ENCODE results near the gene PDGFD.

DNA sequence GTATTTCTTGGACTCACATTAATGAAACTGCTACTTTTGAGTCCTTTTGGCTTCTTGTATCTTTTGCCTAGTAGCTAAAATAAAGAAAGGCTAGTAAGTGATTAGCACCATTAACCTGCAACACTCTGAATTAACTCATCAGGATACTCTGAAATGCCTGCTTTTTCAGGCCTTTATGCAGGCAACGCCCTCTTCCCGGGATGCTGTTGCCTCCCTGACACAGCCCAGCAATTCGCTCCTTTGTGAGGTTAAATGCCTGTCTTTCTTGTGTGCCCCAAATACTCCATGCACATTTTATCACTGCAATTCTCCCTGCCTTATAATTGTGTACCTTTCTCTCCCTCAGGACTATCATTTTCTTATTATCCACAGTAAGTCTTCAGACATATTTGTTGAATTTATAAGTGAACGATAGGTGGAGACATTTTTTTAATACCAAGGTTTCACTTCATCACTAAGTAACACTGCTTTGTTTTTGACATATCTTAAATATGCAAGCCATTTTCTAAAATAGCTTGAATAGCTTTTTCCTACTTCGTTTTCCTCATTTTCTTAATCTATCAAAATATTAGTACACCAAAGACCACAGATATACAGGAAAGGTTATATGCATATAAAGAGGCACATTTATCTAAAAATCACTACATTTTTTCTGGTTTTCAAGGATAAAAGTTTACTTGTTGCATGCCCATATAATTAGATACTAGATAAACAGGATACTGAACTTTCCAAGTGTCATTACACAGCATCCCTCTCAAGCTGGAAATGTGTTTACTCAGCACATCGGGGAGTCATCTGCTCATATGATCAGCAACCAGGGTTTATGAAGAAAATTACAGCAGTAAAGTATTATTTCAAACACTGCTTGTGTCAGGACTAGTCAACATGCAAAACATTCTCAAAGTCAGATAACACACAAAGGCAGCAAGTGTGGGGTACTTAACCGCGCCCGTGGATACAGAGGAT is 176.0 kb downstream of the PDGFD start:
- TF ChIP-seq, protein P1, sequence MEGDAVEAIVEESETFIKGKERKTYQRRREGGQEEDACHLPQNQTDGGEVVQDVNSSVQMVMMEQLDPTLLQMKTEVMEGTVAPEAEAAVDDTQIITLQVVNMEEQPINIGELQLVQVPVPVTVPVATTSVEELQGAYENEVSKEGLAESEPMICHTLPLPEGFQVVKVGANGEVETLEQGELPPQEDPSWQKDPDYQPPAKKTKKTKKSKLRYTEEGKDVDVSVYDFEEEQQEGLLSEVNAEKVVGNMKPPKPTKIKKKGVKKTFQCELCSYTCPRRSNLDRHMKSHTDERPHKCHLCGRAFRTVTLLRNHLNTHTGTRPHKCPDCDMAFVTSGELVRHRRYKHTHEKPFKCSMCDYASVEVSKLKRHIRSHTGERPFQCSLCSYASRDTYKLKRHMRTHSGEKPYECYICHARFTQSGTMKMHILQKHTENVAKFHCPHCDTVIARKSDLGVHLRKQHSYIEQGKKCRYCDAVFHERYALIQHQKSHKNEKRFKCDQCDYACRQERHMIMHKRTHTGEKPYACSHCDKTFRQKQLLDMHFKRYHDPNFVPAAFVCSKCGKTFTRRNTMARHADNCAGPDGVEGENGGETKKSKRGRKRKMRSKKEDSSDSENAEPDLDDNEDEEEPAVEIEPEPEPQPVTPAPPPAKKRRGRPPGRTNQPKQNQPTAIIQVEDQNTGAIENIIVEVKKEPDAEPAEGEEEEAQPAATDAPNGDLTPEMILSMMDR (conservative IDR thresholded peaks at IDR 0.05 in 1 of 2, IDR thresholded peaks at IDR 0.05 in 1 of 2; ENCODE audit: low read depth in 1 of 2, low read length in 2 of 2): no peak
- TF ChIP-seq EZH2 (IDR thresholded peaks at IDR 0.05; ENCODE audit: low read length, missing control alignments): no peak
